ENCODE data around the gene JARID2.

Gene JARID2

DNA sequence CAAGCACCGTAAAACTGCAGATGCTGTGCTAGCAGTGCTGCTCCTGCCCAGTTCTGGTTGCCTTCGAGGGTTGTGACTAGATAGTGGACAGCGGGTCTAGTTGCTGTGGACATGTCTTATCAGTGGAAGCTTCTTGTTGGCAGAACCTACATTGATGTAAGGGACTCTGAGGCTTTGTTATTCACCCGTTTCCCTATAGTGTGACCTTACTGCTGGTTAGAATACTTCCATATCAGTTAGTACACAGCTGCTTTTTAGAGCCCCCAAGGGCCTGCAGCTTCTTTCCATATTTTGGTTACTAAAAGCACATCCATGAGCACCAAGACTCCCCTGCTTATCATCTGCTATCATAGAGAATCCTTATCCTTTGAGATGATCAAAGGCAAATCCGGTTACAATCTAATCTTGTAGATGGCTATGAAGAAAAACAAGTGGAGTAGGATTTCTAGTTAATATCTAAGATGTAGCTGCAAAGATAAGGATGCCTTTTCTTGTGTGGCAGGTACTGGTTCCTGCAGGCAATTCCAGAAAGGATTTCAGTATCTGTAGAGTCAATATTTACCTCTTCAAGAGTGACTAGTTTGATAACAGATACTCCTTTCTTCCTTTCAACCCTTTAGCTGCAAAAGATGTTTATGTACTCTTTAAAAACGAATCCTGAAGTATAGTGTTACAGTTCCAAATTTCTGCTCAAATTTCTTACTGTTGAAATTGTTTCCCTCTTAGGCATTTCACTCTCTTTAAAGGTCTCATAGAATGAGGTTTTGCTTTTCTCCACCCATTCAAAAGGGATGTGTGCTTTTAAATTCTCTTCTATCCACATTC, 163.6 kb downstream of the JARID2 start:
- peak; percentile 57 for TF ChIP-seq ZXDB (tag by site-specific recombination; IDR thresholded peaks at IDR 0.05)
- no peak for TF ChIP-seq ZNF112 (tag by site-specific recombination; IDR thresholded peaks at IDR 0.05)
- TF ChIP-seq, protein P1, sequence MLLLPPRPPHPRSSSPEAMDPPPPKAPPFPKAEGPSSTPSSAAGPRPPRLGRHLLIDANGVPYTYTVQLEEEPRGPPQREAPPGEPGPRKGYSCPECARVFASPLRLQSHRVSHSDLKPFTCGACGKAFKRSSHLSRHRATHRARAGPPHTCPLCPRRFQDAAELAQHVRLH (tag by site-specific recombination; IDR thresholded peaks at IDR 0.05), result no peak
- TF ChIP-seq ZNF670 (tag by site-specific recombination; IDR thresholded peaks at IDR 0.05; ENCODE audit: low read depth), result no peak
- peak; percentile 55 for TF ChIP-seq ZNF600 (tag by site-specific recombination; IDR thresholded peaks at IDR 0.05)
- TF ChIP-seq, protein P2, sequence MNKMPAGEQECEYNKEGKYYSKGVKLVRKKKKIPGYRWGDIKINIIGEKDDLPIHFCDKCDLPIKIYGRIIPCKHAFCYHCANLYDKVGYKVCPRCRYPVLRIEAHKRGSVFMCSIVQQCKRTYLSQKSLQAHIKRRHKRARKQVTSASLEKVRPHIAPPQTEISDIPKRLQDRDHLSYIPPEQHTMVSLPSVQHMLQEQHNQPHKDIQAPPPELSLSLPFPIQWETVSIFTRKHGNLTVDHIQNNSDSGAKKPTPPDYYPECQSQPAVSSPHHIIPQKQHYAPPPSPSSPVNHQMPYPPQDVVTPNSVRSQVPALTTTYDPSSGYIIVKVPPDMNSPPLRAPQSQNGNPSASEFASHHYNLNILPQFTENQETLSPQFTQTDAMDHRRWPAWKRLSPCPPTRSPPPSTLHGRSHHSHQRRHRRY (tag by site-specific recombination; IDR thresholded peaks at IDR 0.05), result no peak
- TF ChIP-seq ZNF510 (tag by site-specific recombination; IDR thresholded peaks at IDR 0.05; ENCODE audit: insufficient replicate concordance), result no peak
- TF ChIP-seq ZNF558 (tag by site-specific recombination; IDR thresholded peaks at IDR 0.05), result no peak
- TF ChIP-seq FEZF1 (tag by site-specific recombination; IDR thresholded peaks at IDR 0.05), result peak; percentile 80
- TF ChIP-seq, protein P3, sequence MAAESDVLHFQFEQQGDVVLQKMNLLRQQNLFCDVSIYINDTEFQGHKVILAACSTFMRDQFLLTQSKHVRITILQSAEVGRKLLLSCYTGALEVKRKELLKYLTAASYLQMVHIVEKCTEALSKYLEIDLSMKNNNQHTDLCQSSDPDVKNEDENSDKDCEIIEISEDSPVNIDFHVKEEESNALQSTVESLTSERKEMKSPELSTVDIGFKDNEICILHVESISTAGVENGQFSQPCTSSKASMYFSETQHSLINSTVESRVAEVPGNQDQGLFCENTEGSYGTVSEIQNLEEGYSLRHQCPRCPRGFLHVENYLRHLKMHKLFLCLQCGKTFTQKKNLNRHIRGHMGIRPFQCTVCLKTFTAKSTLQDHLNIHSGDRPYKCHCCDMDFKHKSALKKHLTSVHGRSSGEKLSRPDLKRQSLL (tag by site-specific recombination; IDR thresholded peaks at IDR 0.05), result no peak
- no peak for TF ChIP-seq ZNF529 (tag by site-specific recombination; IDR thresholded peaks at IDR 0.05; ENCODE audit: insufficient replicate concordance)
- TF ChIP-seq ZFP41 (tag by site-specific recombination; IDR thresholded peaks at IDR 0.05; ENCODE audit: borderline replicate concordance), result no peak
- TF ChIP-seq IKZF3 (tag by site-specific recombination; IDR thresholded peaks at IDR 0.05), result no peak
- no peak for TF ChIP-seq MZF1 (tag by site-specific recombination; IDR thresholded peaks at IDR 0.05; ENCODE audit: borderline replicate concordance)
- no peak for TF ChIP-seq ZNF548 (tag by site-specific recombination; IDR thresholded peaks at IDR 0.05)
- no peak for TF ChIP-seq ZNF221 (tag by site-specific recombination; IDR thresholded peaks at IDR 0.05; ENCODE audit: borderline replicate concordance)
- TF ChIP-seq WT1 (tag by site-specific recombination; IDR thresholded peaks at IDR 0.05), result peak; percentile 87
- peak; percentile 75; the same call in 1 of the 2 replicates for TF ChIP-seq TRIM28 (IDR thresholded peaks at IDR 0.05; ENCODE audit: borderline replicate concordance, low read length)
- TF ChIP-seq ZNF146 (tag by site-specific recombination; IDR thresholded peaks at IDR 0.05), result no peak
- no peak for TF ChIP-seq ZNF707 (tag by site-specific recombination; IDR thresholded peaks at IDR 0.05)
- TF ChIP-seq OVOL3 (tag by site-specific recombination; IDR thresholded peaks at IDR 0.05), result no peak
- TF ChIP-seq TCF7L2 (IDR thresholded peaks at IDR 0.05; ENCODE audit: borderline replicate concordance, low read depth, low read length), result peak; percentile 70; the same call in 1 of the 2 replicates
- TF ChIP-seq ZBTB1 (tag by site-specific recombination; IDR thresholded peaks at IDR 0.05), result no peak
- no peak for TF ChIP-seq ZNF664 (tag by site-specific recombination; IDR thresholded peaks at IDR 0.05)
- no peak for TF ChIP-seq ZNF23 (tag by site-specific recombination; IDR thresholded peaks at IDR 0.05; ENCODE audit: borderline replicate concordance)
- no peak for TF ChIP-seq ZNF292 (tag by site-specific recombination; IDR thresholded peaks at IDR 0.05; ENCODE audit: borderline replicate concordance, low read depth)
- TF ChIP-seq ZNF843 (tag by site-specific recombination; IDR thresholded peaks at IDR 0.05), result peak; percentile 43; the same call in 1 of the 2 replicates
- no peak for TF ChIP-seq ZNF223 (tag by site-specific recombination; IDR thresholded peaks at IDR 0.05)
- TF ChIP-seq, protein P4, sequence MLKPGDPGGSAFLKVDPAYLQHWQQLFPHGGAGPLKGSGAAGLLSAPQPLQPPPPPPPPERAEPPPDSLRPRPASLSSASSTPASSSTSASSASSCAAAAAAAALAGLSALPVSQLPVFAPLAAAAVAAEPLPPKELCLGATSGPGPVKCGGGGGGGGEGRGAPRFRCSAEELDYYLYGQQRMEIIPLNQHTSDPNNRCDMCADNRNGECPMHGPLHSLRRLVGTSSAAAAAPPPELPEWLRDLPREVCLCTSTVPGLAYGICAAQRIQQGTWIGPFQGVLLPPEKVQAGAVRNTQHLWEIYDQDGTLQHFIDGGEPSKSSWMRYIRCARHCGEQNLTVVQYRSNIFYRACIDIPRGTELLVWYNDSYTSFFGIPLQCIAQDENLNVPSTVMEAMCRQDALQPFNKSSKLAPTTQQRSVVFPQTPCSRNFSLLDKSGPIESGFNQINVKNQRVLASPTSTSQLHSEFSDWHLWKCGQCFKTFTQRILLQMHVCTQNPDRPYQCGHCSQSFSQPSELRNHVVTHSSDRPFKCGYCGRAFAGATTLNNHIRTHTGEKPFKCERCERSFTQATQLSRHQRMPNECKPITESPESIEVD (tag by site-specific recombination; IDR thresholded peaks at IDR 0.05), result peak; percentile 70
- no peak for TF ChIP-seq ZNF10 (tag by site-specific recombination; IDR thresholded peaks at IDR 0.05)
- no peak for TF ChIP-seq SETDB1 (IDR thresholded peaks at IDR 0.05; ENCODE audit: insufficient read length, low read length)
- H3K36me3 ChIP-seq (ENCODE audit: control insufficient read depth in 2 of 2, insufficient read depth in 1 of 2, low read length in 2 of 2), result peaks cover 0 to 5% of the 10 kb centered on the region in 2 experiments; a peak in 1 of 3 replicates
- H3K4me3 ChIP-seq (ENCODE audit: low read depth, low read length), result no peak overlapping the region
- H3K4me1 ChIP-seq (ENCODE audit: control insufficient read depth, insufficient read depth, low read length), result peaks cover 48% of the 10 kb centered on the region
- no peaks in the 10 kb centered on the region for H3K9me3 ChIP-seq (ENCODE audit: control insufficient read depth, insufficient read depth, low read depth, low read length)
- H3K27ac ChIP-seq (ENCODE audit: extremely low read depth, low read depth, low read length), result peak overlapping the region; percentile 47; the same call in 1 of the 2 replicates
- POLR2A ChIA-PET, result interaction anchor here (1.4 kb wide), 1 partner anchor 10 kb away, joined by 3 read pairs; no protein-coding TSS in a partner anchor
- CTCF ChIA-PET, result interaction anchor here (0.9 to 1.3 kb wide), 2 partner anchors 9 to 16 kb away, joined by 3 to 5 read pairs; no protein-coding TSS in a partner anchor
